ENCODE measurements around the gene NECTIN1. TPM values are rescaled to one million over a fixed set of nuclear protein-coding genes. Genes with fewer than 3 reads are reported as not detected.

NECTIN1 gene
- total RNA-seq, 2 experiments from 2014 or later, result 2.5 to 3.4 TPM

GRCh38 chr11:119594639-119595249 lies 134.3 kb downstream of the NECTIN1 start:
- CTCF ChIA-PET, result no interaction called here
- intact Hi-C loops (cut with DNase I, micrococcal nuclease), result no loop called here

DNA sequence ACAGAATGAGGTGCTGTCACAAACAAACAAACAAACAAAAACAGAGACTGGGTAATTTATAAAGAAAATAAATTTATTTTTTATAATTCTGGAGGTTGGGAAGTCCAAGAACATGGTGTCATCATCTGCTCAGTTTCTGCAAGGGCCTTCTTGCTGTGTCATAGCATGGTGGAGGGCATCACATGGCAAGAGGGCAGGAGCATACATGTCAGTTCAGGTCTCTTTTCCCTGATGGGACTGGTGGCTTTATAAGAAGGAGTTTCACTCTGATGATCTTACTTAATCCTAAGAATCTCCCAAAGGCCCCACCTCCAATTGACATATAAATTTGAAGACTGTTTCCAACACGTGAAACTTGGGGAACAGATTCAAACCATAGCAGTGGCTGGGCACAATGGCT lies 135.7 kb downstream of the NECTIN1 start:
- no peaks in the 10 kb centered on the region for H3K9me3 Mint-ChIP-seq
- peaks cover 0 to 15% of the 10 kb centered on the region in 2 experiments for H3K9me3 ChIP-seq (ENCODE audit: control insufficient read depth in 1 of 2, insufficient read depth in 1 of 2, low read length in 2 of 2)
- intact Hi-C loops (cut with DNase I, micrococcal nuclease), result no loop called here
- no peaks in the 10 kb centered on the region for H3K36me3 ChIP-seq (ENCODE audit: insufficient read depth, low read length)
- no peaks in the 10 kb centered on the region for H3K4me1 ChIP-seq (ENCODE audit: insufficient read depth, low read length)
- TF ChIP-seq, protein P1, sequence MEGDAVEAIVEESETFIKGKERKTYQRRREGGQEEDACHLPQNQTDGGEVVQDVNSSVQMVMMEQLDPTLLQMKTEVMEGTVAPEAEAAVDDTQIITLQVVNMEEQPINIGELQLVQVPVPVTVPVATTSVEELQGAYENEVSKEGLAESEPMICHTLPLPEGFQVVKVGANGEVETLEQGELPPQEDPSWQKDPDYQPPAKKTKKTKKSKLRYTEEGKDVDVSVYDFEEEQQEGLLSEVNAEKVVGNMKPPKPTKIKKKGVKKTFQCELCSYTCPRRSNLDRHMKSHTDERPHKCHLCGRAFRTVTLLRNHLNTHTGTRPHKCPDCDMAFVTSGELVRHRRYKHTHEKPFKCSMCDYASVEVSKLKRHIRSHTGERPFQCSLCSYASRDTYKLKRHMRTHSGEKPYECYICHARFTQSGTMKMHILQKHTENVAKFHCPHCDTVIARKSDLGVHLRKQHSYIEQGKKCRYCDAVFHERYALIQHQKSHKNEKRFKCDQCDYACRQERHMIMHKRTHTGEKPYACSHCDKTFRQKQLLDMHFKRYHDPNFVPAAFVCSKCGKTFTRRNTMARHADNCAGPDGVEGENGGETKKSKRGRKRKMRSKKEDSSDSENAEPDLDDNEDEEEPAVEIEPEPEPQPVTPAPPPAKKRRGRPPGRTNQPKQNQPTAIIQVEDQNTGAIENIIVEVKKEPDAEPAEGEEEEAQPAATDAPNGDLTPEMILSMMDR (IDR thresholded peaks at IDR 0.05), result no peak
- no peaks in the 10 kb centered on the region for H3K36me3 Mint-ChIP-seq (ENCODE audit: low read depth)
- no peak overlapping the region for H3K27ac ChIP-seq (ENCODE audit: low read depth in 1 of 2, low read length in 2 of 2)
- no peaks in the 10 kb centered on the region for H3K27me3 ChIP-seq (ENCODE audit: control insufficient read depth in 1 of 2, insufficient read depth in 2 of 2, low read length in 2 of 2)
- no peak overlapping the region for H3K4me3 Mint-ChIP-seq
- DNase-seq, result no peak
- no peak overlapping the region for H3K27ac Mint-ChIP-seq
- peaks cover 9% of the 10 kb centered on the region for H3K27me3 Mint-ChIP-seq
- ChIA-PET CTCF (no interaction called here), POLR2A (no interaction called here)
- H3K4me3 ChIP-seq (ENCODE audit: low read length), result no peak overlapping the region
- no peak for ATAC-seq (ENCODE audit: poor library complexity)
- H3K4me1 Mint-ChIP-seq (ENCODE audit: low read depth), result no peaks in the 10 kb centered on the region

More at GRCh38 chr11:119594639-119595249, 134.3 kb downstream of the NECTIN1 start:
- Mint-ChIP-seq H3K27me3 (peaks cover 5% of the 10 kb centered on the region), H3K27ac (no peak overlapping the region), H3K9me3 (no peaks in the 10 kb centered on the region), H3K4me1 (ENCODE audit: low read depth) (no peaks in the 10 kb centered on the region), H3K4me3 (no peak overlapping the region), H3K36me3 (ENCODE audit: low read depth) (no peaks in the 10 kb centered on the region)
- no peaks in the 10 kb centered on the region for H3K36me3 ChIP-seq (ENCODE audit: insufficient read depth, low read length)
- POLR2A ChIA-PET, result no interaction called here
- H3K27me3 ChIP-seq (ENCODE audit: control insufficient read depth in 1 of 2, insufficient read depth in 2 of 2, low read length in 2 of 2), result no peaks in the 10 kb centered on the region
- H3K27ac ChIP-seq (ENCODE audit: low read depth in 1 of 2, low read length in 2 of 2), result no peak overlapping the region
- ATAC-seq (ENCODE audit: poor library complexity) (no peak), DNase-seq (peak in 1 of 14 experiments; percentile 22)
- H3K4me3 ChIP-seq (ENCODE audit: low read length), result no peak overlapping the region
- no peaks in the 10 kb centered on the region for H3K4me1 ChIP-seq (ENCODE audit: insufficient read depth, low read length)
- peaks cover 0 to 15% of the 10 kb centered on the region in 2 experiments for H3K9me3 ChIP-seq (ENCODE audit: control insufficient read depth in 1 of 2, insufficient read depth in 1 of 2, low read length in 2 of 2)
- TF ChIP-seq, protein P1 (IDR thresholded peaks at IDR 0.05), result no peak

DNA sequence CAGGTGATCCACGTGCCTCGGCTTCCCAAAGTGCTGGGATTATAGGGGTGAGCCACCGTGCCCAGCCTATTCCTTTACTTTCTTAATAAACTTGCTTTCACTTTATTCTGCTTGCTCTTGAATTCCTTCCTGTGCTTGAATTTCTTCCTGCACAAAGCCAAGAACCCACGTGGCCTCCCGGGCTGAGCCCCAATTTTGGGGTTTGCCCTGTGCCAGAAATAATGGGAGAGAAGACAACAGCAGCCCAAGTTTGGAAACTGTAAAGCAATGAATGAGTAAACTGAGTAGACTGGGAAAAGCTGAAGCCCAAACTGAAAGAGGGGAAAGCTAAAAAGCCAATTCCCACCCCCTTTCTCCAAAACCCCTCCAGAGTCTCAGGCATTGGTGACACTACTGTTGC lies 136.4 kb downstream of the NECTIN1 start:
- Mint-ChIP-seq H3K4me1 (ENCODE audit: low read depth) (no peaks in the 10 kb centered on the region), H3K4me3 (no peak overlapping the region), H3K27ac (no peak overlapping the region), H3K27me3 (peaks cover 16% of the 10 kb centered on the region), H3K9me3 (no peaks in the 10 kb centered on the region), H3K36me3 (ENCODE audit: low read depth) (no peaks in the 10 kb centered on the region)
- DNase-seq, result no peak
- TF ChIP-seq, protein P1 (IDR thresholded peaks at IDR 0.05), result no peak
- H3K9me3 ChIP-seq (ENCODE audit: control insufficient read depth in 1 of 2, insufficient read depth in 1 of 2, low read length in 2 of 2), result peaks cover 0 to 15% of the 10 kb centered on the region in 2 experiments
- no peaks in the 10 kb centered on the region for H3K27me3 ChIP-seq (ENCODE audit: control insufficient read depth in 1 of 2, insufficient read depth in 2 of 2, low read length in 2 of 2)
- no peak overlapping the region for H3K27ac ChIP-seq (ENCODE audit: low read depth in 1 of 2, low read length in 2 of 2)
- H3K36me3 ChIP-seq (ENCODE audit: insufficient read depth, low read length), result no peaks in the 10 kb centered on the region
- intact Hi-C loops (cut with DNase I, micrococcal nuclease), result no loop called here
- no peaks in the 10 kb centered on the region for H3K4me1 ChIP-seq (ENCODE audit: insufficient read depth, low read length)
- H3K4me3 ChIP-seq (ENCODE audit: low read length), result no peak overlapping the region
- no peak for ATAC-seq (ENCODE audit: poor library complexity)
- ChIA-PET POLR2A (no interaction called here), CTCF (no interaction called here)

All from CD4-positive, alpha-beta T cell (primary cell).